Lower leg skin (tissue), 3 donors: ENCODE measurements around the gene MRPL55.

Source experiments
- CTCF ChIP-seq, 3 donors: fragments of 450-650 bp; IDR thresholded peaks; one replicate each; pipeline ENCODE4 v1.5.1; 2016; ENCODE audit warnings: antibody characterized with exemption in 3 of 3, mild to moderate bottlenecking in 3 of 3, moderate library complexity in 2 of 3
- POLR2A ChIP-seq, 2 donors: fragments of 450-650 bp; IDR thresholded peaks; one replicate each; pipeline ENCODE4 v1.6.1; 2016 to 2017; ENCODE audit warnings: antibody characterized with exemption in 2 of 2, mild to moderate bottlenecking in 1 of 2, moderate library complexity in 1 of 2

- TF ChIP-seq CTCF (IDR thresholded peaks at IDR 0.05) (no peak), POLR2A (IDR thresholded peaks at IDR 0.05) (no peak)
These were observed 25.9 kb downstream of the MRPL55 start for GRCh38 chr1:228082918-228083870.
